ENCODE results near the gene ZNF610.
"Not testable (repeated sequence)": the region's sequence is repeated elsewhere in the genome, so short reads cannot be mapped to it uniquely, and the experiment has no call there.

ZNF610 gene

DNA sequence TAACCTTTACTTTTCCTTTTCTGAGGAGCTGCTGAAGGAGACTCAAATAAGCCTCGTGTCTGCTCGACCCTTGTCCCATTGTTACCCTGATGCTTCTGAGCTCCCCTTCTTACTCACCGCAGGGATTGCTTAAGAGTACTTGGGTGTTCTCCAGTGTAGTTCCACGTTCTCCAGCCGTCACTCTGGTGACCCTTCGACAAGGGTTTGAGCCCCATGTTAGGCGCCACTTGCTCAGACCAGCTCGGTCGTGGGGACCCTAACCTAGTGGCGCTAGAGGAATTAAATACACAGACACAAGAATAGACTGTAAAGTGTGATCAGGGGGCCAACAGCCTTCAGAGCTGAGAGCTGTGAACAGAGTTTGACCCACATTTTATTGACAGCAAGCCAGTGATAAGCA lies 28.8 kb upstream of the ZNF610 start:
- DNase-seq (ENCODE audit: low read depth), result no peak
- H3K4me3 ChIP-seq (ENCODE audit: low read length), result no peak overlapping the region
- TF ChIP-seq CTCF (conservative IDR thresholded peaks at IDR 0.05; ENCODE audit: low read depth, low read length), result no peak

DNA sequence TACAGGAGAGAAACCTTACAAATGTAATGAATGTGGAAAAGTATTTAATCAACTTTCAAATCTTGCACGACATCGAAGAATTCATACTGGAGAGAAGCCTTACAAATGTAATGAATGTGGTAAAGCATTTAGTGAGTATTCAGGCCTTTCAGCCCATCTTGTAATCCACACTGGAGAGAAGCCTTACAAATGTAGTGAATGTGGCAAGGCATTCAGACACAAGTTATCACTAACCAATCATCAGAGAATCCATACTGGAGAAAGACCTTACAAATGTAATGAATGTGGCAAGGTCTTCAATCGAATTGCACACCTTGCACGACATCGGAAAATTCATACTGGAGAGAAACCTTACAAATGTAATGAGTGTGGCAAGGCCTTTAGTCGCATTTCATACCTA lies 13.6 kb upstream of the ZNF610 start:
- no peak for DNase-seq (ENCODE audit: low read depth)
- no peak for TF ChIP-seq CTCF (conservative IDR thresholded peaks at IDR 0.05; ENCODE audit: low read depth, low read length)
- H3K4me3 ChIP-seq (ENCODE audit: low read length), result no peak overlapping the region

DNA sequence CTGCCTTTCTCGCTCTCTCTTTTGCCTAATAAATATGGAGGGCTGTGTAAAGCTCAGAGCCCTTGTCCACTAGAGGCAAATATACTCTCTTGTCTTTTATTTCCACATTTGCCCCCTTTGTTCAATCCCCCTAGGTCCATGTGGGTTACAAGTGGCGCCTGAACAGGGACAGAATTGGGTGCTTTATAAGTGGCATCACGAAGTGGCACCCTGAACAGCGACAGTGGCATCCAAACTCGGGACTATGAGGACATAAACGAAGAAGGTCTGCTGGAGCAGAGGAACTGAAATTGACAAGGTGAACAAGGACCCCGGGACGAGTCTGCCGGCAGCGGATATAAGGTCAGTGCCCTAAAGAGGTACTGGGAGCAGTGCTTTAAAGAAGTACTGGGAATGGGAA lies 4.3 kb upstream of the ZNF610 start:
- no peak for DNase-seq (ENCODE audit: low read depth)

GRCh38 chr19:52335768-52336116 lies 301 bp upstream of the ZNF610 start:
- TF ChIP-seq CTCF (conservative IDR thresholded peaks at IDR 0.05; ENCODE audit: low read depth, low read length), result no peak
- DNase-seq (ENCODE audit: low read depth), result no peak
- H3K4me3 ChIP-seq (ENCODE audit: low read length), result peak overlapping the region; percentile 95

More for the DNA sequence above, 4.3 kb upstream of the ZNF610 start:
- no peak overlapping the region for H3K4me3 ChIP-seq (ENCODE audit: low read length)
- TF ChIP-seq CTCF (conservative IDR thresholded peaks at IDR 0.05; ENCODE audit: low read depth, low read length), result no peak

- no peak for DNase-seq (ENCODE audit: low read depth)
- TF ChIP-seq CTCF (conservative IDR thresholded peaks at IDR 0.05; ENCODE audit: low read depth, low read length), result no peak
- H3K4me3 ChIP-seq (ENCODE audit: low read length), result peak overlapping the region; percentile 95
Measured at GRCh38 chr19:52336791-52337381, 843 bp downstream of the ZNF610 start.

DNA sequence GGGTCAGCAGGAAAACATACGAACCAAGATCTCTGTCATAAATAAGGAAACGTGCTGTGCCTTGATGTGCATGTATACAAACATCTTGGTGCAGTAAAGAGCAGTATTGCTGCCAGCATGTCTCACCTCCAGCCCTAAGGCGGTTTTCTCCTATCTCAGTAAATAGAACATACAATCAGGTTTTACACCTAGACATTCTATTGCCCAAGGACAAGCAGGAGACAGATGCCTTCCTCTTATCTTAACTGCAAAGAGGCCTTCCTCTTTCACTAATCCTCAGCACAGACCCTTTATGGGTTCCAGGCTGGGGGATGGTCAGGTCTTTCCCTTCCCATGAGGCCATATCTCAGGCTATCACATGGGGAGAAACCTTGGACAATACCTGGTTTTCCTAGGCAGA lies 3.0 kb downstream of the ZNF610 start:
- not testable (repeated sequence) for H3K4me3 ChIP-seq (ENCODE audit: low read length); DNase-seq (ENCODE audit: low read depth)

- no peak overlapping the region for H3K4me3 ChIP-seq (ENCODE audit: low read length)
- no peak for DNase-seq (ENCODE audit: low read depth)
- TF ChIP-seq CTCF (conservative IDR thresholded peaks at IDR 0.05; ENCODE audit: low read depth, low read length), result peak; percentile 46
Measured at GRCh38 chr19:52343548-52343947, 7.5 kb downstream of the ZNF610 start.

DNA sequence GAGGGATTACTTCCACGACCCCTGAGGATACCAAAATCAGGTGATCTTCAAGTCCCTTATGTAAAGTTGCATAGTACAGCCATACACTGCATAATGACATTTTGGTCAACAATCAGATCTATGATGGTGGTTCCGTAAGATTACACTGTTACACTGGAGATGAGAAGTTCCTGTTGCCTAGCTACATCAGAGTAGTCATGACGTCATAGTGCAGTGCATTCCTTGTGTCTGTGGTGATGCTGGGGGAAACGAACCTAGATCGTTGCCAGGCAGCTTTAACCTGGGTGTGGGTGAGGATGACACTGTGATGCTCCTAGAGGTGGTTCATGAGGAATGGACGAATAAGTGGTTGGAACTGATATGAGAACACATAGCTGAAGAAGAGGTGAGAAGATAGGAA lies 9.1 kb downstream of the ZNF610 start:
- DNase-seq (ENCODE audit: low read depth), result no peak
- H3K4me3 ChIP-seq (ENCODE audit: low read length), result no peak overlapping the region
- TF ChIP-seq CTCF (conservative IDR thresholded peaks at IDR 0.05; ENCODE audit: low read depth, low read length), result no peak

Data from retinal pigment epithelial cell (primary cell).